GM21526 (cell line): ENCODE data around the gene MROH7.

Experiments
- ATAC-seq: cut with Tn5 transposase; IDR thresholded peaks from one replicate; pipeline ENCODE4 v1.9.1; 2021; ENCODE audit warnings: moderate library complexity; ENCODE audit not compliant: unreplicated experiment, low FRiP score

The MROH7 gene

GRCh38 chr1:54686155-54686554, 44.6 kb downstream of the MROH7 start:
- no peak for ATAC-seq

DNA sequence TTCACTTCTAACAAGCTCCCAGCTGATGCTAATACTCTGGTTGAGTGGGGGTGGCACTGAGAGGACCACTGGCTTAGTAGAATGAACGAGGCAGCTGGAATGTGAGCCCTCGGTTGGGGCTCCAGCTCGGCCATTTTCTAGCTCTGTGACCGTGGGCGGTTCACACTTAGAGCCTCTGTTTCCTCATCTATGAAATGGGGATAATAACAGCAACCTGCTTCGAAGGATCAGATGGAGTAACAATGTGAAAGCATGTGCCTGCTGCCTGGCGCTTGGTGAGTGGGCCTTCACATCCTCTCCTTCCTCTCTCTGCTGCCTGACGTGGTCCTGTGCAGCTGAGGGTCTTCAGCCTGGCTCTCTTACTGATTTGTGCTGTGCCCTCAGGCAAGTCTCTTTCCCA, 53.2 kb downstream of the MROH7 start:
- no peak for ATAC-seq

DNA sequence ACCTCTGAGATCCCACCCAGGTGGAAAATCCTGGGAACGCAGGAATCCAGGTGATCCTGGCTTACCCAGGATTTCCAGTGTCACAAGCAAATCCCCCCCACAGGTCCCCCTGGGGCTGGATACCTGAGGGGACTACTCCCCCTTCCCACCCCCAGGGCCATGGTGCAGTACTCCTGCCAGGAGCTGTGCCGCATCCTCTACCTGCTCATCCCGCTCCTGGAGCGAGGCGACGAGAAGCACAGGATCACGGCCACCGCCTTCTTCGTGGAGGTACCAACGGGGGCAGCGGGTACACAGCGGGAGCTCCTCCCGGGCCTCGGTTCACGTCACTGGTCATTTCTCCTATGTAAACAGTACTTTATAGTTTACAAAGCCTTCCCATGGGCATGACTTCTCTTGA, 53.6 kb downstream of the MROH7 start:
- ATAC-seq = no peak

DNA sequence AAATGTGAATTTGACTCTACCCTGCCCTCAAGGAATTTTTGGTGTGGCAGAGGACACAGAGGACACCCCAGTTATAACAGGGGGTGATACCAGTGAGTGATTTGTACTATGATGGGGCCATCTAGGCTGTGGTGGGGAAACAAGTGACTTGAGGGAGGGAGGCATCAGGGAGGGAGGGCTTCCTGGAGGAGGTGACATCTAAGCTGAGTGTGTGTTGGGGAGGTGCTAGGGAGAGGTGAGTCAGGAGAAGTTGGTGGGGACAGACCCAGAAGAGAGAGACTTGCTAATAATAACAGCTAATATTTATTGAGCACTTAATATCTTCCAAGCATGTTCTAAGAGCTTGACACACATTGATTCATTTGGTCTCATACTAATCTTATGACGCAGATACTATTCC, 54.2 kb downstream of the MROH7 start:
- no peak for ATAC-seq

- no peak for ATAC-seq
Observed at GRCh38 chr1:54696262-54696661, 54.7 kb downstream of the MROH7 start.

GRCh38 chr1:54697896-54698295, 56.3 kb downstream of the MROH7 start:
- no peak for ATAC-seq

DNA sequence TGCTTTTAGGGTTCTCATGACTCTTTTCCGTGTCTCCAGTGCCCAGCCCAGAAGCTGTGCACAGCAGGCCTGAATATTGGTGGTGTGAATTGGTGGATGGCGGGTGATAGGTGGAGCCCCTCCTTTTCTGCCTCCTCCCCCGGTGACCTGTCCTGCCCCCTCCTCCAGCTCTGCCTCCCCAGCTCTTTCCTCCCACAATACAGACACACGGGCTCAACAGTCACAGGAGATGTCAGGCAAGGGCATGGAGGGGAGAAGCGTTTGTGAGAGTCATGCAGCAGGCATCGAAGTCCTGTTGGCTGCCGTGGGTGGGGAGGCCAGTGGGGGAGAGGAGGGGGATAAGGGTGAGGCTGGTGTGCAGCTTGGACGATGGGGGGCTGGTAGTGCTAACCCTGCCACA, 56.8 kb downstream of the MROH7 start:
- no peak for ATAC-seq

- ATAC-seq = no peak
Observed at GRCh38 chr1:54699936-54700525, 58.4 kb downstream of the MROH7 start.

- ATAC-seq = no peak
Observed at GRCh38 chr1:54701066-54701465, 59.5 kb downstream of the MROH7 start.

GRCh38 chr1:54701996-54702395, 60.4 kb downstream of the MROH7 start:
- no peak for ATAC-seq

DNA sequence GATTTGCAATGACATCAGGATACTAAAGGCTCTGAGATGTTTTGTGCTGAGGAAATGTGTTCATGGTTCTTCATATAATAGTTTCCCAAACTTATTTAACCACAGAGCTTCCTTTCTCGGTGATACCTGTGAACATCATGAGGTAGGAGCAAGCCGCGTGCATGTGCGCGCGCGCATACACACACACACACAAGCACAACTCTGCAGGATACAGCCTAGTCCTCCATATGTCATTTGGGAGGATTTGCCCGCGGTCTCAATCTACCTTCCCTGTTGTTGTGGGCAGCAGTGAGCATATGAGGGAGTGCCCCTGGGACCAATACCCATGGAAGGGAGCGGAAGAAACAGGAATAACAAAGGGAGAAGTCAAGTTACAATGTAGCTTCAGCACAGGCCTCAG, 61.9 kb downstream of the MROH7 start:
- no peak for ATAC-seq

GRCh38 chr1:54705153-54705552, 63.6 kb downstream of the MROH7 start:
- no peak for ATAC-seq

DNA sequence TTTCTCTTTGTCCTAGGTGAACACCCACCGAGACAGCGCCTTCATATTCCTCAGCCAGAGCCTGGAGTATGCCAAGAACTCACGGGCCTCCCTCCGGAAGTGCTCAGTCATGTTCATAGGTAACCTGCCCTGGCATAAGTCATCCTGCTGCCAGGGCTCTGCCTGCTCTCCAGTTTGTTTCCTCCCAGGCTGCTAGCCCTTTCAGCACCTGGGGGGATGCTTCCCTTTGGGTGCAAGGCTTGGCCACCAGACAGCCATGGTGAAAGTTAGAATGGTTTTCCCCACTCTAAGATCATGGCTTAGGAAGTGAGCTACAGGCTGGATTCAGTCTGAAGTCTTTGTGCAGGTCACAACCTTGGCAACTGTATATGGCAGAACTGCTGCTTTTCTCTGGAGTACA, 64.8 kb downstream of the MROH7 start:
- ATAC-seq = no peak

DNA sequence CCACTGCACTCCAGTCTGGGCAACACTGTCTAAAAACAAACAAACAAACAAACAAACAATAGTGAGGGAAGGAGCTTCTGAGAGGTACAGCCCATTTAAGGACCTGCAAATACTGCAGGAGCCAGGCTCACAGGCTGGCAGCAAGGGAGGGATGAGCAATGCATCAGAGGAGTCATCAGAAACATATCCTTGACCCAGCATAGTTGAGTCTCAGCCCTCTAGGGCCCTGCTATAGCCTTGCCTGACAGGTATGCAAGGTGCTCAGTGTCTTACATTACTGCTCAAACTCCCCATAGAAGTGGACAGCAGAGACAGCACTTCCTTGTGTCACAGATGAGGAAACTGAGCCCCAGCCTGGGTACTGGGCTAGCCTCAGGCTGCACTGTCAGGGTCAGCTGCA, 66.8 kb downstream of the MROH7 start:
- no peak for ATAC-seq

- no peak for ATAC-seq
Observed at GRCh38 chr1:54709547-54710292, 68.1 kb downstream of the MROH7 start.

DNA sequence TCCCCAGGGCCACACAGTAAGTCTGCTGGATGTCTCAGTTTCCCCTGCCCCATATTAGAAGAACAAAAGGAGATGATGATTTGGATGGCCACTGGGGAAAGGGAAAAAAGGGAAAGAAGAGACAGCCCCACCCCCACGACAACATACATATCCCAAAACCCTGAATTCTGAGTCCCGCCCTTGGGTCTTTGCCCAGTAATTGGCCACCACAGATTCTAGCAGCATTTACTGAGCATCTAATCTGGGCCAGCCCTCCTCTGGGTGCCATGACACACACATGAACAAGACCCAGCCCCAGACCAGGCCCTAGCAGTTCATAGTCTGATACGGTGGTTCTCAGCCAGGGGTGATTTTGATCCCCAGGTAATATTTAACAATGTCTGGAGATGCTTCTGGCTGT, 68.8 kb downstream of the MROH7 start:
- ATAC-seq = no peak

DNA sequence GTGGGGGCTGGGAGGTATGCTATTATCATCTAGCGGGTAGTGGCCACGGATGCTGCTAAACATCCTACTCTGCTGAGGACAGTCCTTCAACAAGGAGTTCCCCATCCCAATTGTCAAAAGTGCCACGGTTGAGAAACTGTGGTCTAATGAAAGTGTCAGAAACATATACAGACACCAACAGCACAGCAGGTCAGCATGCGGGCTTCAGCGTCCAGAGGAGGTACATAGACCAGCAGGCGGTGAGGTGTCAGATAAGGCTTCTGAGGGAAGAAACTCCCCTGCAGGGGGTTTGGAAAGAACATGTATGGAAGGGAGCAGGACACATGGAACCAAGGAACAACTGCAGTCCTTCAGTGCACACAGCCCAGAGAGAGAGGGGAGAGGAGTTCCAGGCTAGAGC, 69.3 kb downstream of the MROH7 start:
- ATAC-seq = no peak

- no peak for ATAC-seq
Observed at GRCh38 chr1:54711536-54711935, 70.0 kb downstream of the MROH7 start.

DNA sequence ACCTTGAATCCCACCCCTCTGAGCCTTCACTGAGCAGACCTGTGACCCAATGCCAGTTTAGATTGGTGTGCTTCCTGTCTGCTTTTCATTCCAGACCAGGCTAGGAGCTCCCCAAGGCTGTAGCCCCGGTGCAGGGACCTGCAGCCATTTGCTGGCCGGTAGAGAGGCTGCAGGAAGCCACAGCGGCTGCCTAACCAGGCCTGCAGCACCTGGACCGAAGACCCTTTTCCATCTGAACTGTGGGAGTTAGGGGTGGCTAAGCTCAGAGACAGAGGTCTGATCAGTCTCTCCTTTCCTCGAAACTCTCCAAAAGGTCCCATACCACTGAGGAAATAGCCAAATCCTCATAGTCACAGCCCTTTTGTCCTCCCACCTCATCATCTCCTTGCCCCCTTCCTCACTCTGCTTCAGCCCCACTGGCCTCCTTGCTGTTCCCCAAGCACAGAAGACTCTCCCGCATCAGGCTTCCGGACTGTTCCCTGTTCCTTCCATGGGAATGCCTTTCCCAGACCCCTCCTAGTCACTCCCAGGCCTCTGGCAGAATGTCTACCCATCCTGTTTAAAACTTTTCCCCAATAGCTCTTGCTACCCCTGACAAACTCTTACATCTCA, 73.4 kb downstream of the MROH7 start:
- ATAC-seq = no peak

DNA sequence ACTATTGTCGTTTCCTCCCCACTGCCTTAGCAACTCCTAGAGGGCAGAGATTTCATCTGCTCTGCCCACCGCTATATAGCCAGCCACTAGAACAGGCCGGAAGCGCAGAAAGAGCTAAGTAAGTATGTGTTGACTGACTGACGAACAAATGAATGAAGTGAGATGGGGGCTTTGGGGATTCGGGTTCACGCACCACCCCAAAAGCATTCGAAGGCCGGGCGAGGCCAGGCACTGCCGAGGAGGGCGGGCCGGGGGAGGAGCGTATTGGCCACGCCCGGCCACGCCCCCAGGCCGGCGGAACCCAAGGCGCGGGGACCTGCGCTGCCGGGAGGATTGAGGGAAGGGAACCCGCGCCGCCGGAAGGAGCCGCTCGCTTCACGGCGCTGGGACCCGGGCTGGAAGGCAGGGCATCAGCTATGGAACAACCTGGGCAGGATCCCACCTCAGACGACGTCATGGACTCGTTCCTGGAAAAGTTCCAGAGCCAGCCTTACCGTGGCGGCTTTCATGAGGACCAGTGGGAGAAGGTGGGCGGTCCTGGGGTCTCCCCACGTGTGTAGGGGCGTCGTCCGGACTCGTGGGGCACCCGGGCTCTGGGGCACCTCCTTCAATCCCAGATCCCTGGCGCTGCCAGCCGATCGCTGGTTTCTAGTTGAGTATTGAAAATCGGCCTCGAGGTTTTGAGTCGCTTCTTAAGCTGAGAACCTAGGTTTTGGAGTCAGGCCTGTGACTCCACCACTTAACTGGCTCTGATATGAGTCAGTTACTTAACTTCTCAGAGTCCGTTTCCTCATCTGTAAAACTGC, 74.1 kb downstream of the MROH7 start, which contains the start of gene TTC4:
Gene TTC4 (plus strand): TSS at position 369 of the 806 bp plus-strand sequence. CDS start 48 bp downstream, at position 417.
- ATAC-seq = peak; percentile 93
